Gastrocnemius medialis (tissue), 4 donors: ENCODE data around the gene SLAIN2. TPM values are rescaled to one million over a fixed set of nuclear protein-coding genes. Genes with fewer than 3 reads are reported as not detected.
"Not testable (repeated sequence)": the region's sequence is repeated elsewhere in the genome, so short reads cannot be mapped to it uniquely, and the experiment has no call there.

Source experiments
- ATAC-seq, 2 donors: fragments of 150-250 bp; one replicate each; pipeline ENCODE4 v1.9.1; 2016
- DNase-seq, 2 donors: peaks; one replicate each; pipeline ENCODE4 v3.0.0-alpha.2; 2019
- H3K27ac ChIP-seq, 4 donors: fragments of 200-600 bp; sonication (generic); 1 replicate in 1 of 4; 2 replicates in 3 of 4; pipeline ENCODE4 v1.5.1; 2016 to 2018; ENCODE audit warnings: mild to moderate bottlenecking in 2 of 4, moderate library complexity in 1 of 4
- H3K27me3 ChIP-seq, 3 donors: fragments of 200-600 bp; sonication (generic) in 2 of 3; 1 replicate in 1 of 3; 2 replicates in 2 of 3; pipeline versions ENCODE4 v1.5.1 to v1.6.0; 2016 to 2019; ENCODE audit warnings: mild to moderate bottlenecking in 1 of 3, moderate library complexity in 1 of 3
- H3K36me3 ChIP-seq, 2 donors: fragments of 200-600 bp; sonication (generic) in 1 of 2; one replicate each; pipeline ENCODE4 v1.5.1; 2017 to 2018
- H3K4me1 ChIP-seq, 2 donors: fragments of 200-600 bp; sonication (generic) in 1 of 2; one replicate each; pipeline ENCODE4 v1.5.1; 2016 to 2017; ENCODE audit warnings: mild to moderate bottlenecking in 2 of 2
- H3K4me3 ChIP-seq, 4 donors: fragments of 200-600 bp; sonication (generic) in 3 of 4; 1 replicate in 1 of 4; 2 replicates in 3 of 4; pipeline ENCODE4 v1.5.1; 2016 to 2019; ENCODE audit warnings: mild to moderate bottlenecking in 2 of 4
- H3K9me3 ChIP-seq, 3 donors: fragments of 200-600 bp; sonication (generic) in 2 of 3; 1 replicate in 1 of 3; 2 replicates in 2 of 3; pipeline ENCODE4 v1.5.1; 2016 to 2019
- CTCF ChIP-seq, 5 experiments: fragments of 450-650 bp in 3 of 5; fragments of 200-600 bp in 2 of 5; sonication (generic) in 2 of 5; IDR thresholded peaks in 4 of 5; conservative IDR thresholded peaks in 1 of 5; 1 replicate in 4 of 5; 2 replicates in 1 of 5; pipeline ENCODE4 v1.5.1; 2016 to 2019; ENCODE audit warnings: antibody characterized with exemption in 5 of 5, mild to moderate bottlenecking in 3 of 5, moderate library complexity in 3 of 5
- POLR2A ChIP-seq, 2 donors: fragments of 450-650 bp; IDR thresholded peaks; one replicate each; pipeline ENCODE4 v1.6.1; 2017; ENCODE audit warnings: antibody characterized with exemption in 2 of 2, mild to moderate bottlenecking in 2 of 2, moderate library complexity in 2 of 2
- in situ Hi-C, 4 donors: fragments of 200-750 bp; cut with MboI; loops; one replicate each; pipeline versions ENCODE4 v1.15.0 to v1.8.0; 2017; ENCODE audit warnings: low sequenced_read_pairs in 4 of 4
- intact Hi-C: fragments of 100-400 bp; cut with DNase I; formaldehyde crosslinking; loops from one replicate; pipeline ENCODE4 v1.15.1; 2023; ENCODE audit warnings: low total_unique reads
- total RNA-seq, 4 donors: library from RNA; depleted of rRNA; stranded (reverse); fragments of >200 nt; gene quantifications; one replicate each; pipeline versions ENCODE4 v1.1.0 to v1.2.3, GENCODE V29; 2016

SLAIN2 gene
- total RNA-seq, 4 donors from 2014 or later = 64.3 to 211 (median 138) TPM

GRCh38 chr4:48311896-48312295, 29.4 kb upstream of the SLAIN2 start:
- ATAC-seq = no peak
- intact Hi-C loops (no loop called here), in situ Hi-C loops (loop anchor here in 1 of 4 donors (25.0 kb wide), 1 partner anchor 650 kb away; no protein-coding TSS in a partner anchor)
- no peak overlapping the region for H3K4me3 ChIP-seq
- H3K9me3 ChIP-seq = no peaks in the 10 kb centered on the region
- H3K4me1 ChIP-seq = no peaks in the 10 kb centered on the region
- DNase-seq = no peak
- H3K27ac ChIP-seq = no peak overlapping the region
- H3K27me3 ChIP-seq = no peaks in the 10 kb centered on the region
- H3K36me3 ChIP-seq = no peaks in the 10 kb centered on the region
- TF ChIP-seq POLR2A (IDR thresholded peaks at IDR 0.05) = no peak
- TF ChIP-seq CTCF (IDR thresholded peaks at IDR 0.05 in 4 of 5, conservative IDR thresholded peaks at IDR 0.05 in 1 of 5) = no peak

DNA sequence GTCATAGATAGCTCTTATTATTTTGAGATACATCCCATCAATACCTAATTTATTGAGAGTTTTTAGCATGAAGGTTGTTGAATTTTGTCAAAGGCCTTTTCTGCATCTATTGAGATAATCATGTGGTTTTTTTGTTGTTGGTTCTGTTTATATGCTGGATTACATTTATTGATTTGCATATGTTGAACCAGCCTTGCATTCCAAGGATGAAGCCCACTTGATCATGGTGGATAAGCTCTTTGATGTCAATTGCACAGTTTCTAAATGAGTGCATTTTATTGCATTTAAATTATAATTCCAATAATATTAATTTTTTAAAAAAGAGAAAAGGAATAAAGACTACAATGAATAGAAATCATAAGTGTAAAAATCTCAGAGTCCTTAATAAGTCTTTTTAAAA, 26.6 kb upstream of the SLAIN2 start:
- H3K4me3 ChIP-seq, H3K36me3 ChIP-seq, ATAC-seq, H3K4me1 ChIP-seq, intact Hi-C loops, DNase-seq, H3K9me3 ChIP-seq, H3K27ac ChIP-seq, H3K27me3 ChIP-seq: not testable (repeated sequence)
- in situ Hi-C loops = loop anchor here in 2 of 4 donors (5.0 to 25.0 kb wide), 2 partner anchors 98 to 648 kb away; no protein-coding TSS in a partner anchor

DNA sequence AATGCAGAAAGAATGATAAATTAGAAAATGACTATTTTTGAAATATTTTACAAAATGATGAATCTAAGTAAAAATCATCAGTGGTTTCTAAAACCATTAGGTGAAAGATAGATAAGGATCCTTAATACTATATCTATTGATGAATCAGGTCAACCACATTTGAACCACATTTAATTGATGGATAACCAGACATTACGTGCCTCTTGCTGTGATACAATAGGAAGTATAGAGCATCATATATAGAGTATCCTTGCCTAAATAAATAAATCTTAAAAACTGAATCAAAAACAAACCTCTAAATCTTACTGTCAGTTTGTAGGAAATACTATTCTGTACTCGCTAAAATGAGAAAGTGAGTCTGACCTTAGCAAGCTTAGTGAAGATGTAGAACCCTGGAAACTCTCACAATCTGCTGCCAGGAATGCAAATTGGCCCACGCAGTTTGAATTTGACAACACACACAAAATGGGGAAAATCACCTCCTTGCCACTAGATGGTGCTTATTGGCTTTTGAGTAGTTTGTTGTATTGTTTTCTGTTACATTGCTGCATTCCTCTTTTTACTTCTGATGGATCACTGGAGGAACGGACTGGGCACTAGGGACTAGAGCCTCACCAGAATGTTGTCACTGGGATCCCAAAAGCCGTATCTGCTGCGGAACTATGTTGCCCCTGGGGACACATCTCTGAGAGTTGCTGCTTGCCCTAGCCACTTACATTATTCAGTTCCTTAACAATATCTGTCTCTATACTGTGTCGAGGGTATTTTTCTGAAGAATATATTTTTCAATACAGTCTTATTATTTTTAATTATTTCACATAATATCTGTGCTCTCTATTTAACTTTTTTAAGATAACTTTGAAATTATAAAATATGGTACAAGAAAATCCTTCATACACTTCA, 25.4 kb upstream of the SLAIN2 start:
- Histone ChIP-seq H3K36me3 (no peaks in the 10 kb centered on the region), H3K9me3 (no peaks in the 10 kb centered on the region), H3K4me1 (no peaks in the 10 kb centered on the region), H3K27me3 (no peaks in the 10 kb centered on the region), H3K27ac (no peak overlapping the region), H3K4me3 (no peak overlapping the region)
- intact Hi-C loops (no loop called here), in situ Hi-C loops (loop anchor here in 2 of 4 donors (5.0 to 25.0 kb wide), 2 partner anchors 96 to 646 kb away; no protein-coding TSS in a partner anchor)
- DNase-seq (no peak), ATAC-seq (peak; percentile 36 to 66)
- no peak for TF ChIP-seq POLR2A (IDR thresholded peaks at IDR 0.05)
- TF ChIP-seq CTCF (IDR thresholded peaks at IDR 0.05 in 4 of 5, conservative IDR thresholded peaks at IDR 0.05 in 1 of 5) = peak; percentile 30 to 71 (median 51)

GRCh38 chr4:48321312-48321711, 20.0 kb upstream of the SLAIN2 start:
- no peaks in the 10 kb centered on the region for H3K9me3 ChIP-seq
- ATAC-seq (no peak), DNase-seq (no peak)
- no peak for TF ChIP-seq POLR2A (IDR thresholded peaks at IDR 0.05)
- no peak for TF ChIP-seq CTCF (IDR thresholded peaks at IDR 0.05 in 4 of 5, conservative IDR thresholded peaks at IDR 0.05 in 1 of 5)
- H3K27me3 ChIP-seq = no peaks in the 10 kb centered on the region
- H3K4me1 ChIP-seq = no peaks in the 10 kb centered on the region
- no peak overlapping the region for H3K27ac ChIP-seq
- no peak overlapping the region for H3K4me3 ChIP-seq
- intact Hi-C loops = no loop called here
- no peaks in the 10 kb centered on the region for H3K36me3 ChIP-seq
- in situ Hi-C loops = loop anchor here in 1 of 4 donors (25.0 kb wide), 1 partner anchor 641 kb away; no protein-coding TSS in a partner anchor

GRCh38 chr4:48322063-48322462, 19.3 kb upstream of the SLAIN2 start:
- ATAC-seq (no peak), DNase-seq (no peak)
- H3K4me3 ChIP-seq = no peak overlapping the region
- TF ChIP-seq CTCF (IDR thresholded peaks at IDR 0.05 in 4 of 5, conservative IDR thresholded peaks at IDR 0.05 in 1 of 5) = no peak
- no peak for TF ChIP-seq POLR2A (IDR thresholded peaks at IDR 0.05)
- no peak overlapping the region for H3K27ac ChIP-seq
- no peaks in the 10 kb centered on the region for H3K36me3 ChIP-seq
- H3K27me3 ChIP-seq = no peaks in the 10 kb centered on the region
- intact Hi-C loops (no loop called here), in situ Hi-C loops (loop anchor here in 1 of 4 donors (25.0 kb wide), 1 partner anchor 640 kb away; no protein-coding TSS in a partner anchor)
- no peaks in the 10 kb centered on the region for H3K9me3 ChIP-seq
- no peaks in the 10 kb centered on the region for H3K4me1 ChIP-seq
